ENCODE measurements around the gene INPP5A. TPM values are rescaled to one million over a fixed set of nuclear protein-coding genes. Genes with fewer than 3 reads are reported as not detected.

INPP5A gene
- total and polyA plus RNA-seq, 9 of the 15 experiments (the other 6 are each of a cell fraction or from before 2014, with no cell fraction given): 0.66 to 11.6 (median 7.7) TPM

DNA sequence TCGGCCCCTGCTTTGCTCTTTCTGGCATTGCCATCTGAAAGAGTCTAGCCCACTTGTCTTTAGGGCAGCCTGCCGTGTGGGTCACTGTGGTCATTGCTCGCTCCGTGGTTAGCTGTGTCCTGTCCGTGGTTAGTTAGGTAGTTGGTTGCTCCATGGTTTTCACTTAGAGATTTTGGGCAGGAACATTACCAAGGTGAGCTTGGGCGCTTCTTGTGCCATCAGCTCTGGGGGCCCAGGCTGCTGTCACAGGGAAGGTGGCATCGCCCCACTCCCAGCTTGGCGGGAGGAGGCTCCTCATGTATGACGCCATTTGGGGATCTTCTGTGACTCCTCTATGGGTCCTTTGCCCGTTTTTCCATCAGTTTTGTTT is 53.1 kb downstream of the INPP5A start:
- no peak overlapping the region for H3K4me2 ChIP-seq (ENCODE audit: insufficient read depth, low read length)
- no peak overlapping the region for H2AFZ ChIP-seq (ENCODE audit: low read depth, low read length)
- no peak overlapping the region for H3K9ac ChIP-seq (ENCODE audit: insufficient read depth in 1 of 2, low read depth in 2 of 2, low read length in 2 of 2)
- H3K4me1 ChIP-seq (replicated peaks in 1 of 2; ENCODE audit: control insufficient read depth in 2 of 2, insufficient read depth in 2 of 2, low read length in 2 of 2): peaks cover 0 to 31% of the 10 kb centered on the region in 2 experiments; a peak in 3 of 5 replicates
- intact Hi-C loops (cut with micrococcal nuclease): no loop called here
- no peaks in the 10 kb centered on the region for H3K9me3 ChIP-seq (replicated peaks; ENCODE audit: control insufficient read depth, insufficient read depth, low read depth, low read length)
- TF ChIP-seq TAF9B (IDR thresholded peaks at IDR 0.05; ENCODE audit: partially characterized antibody) (no peak), CBFA2T2 (conservative IDR thresholded peaks at IDR 0.05) (no peak), NFIC (IDR thresholded peaks at IDR 0.05) (no peak), NFE2L1 (tag; IDR thresholded peaks at IDR 0.05; ENCODE audit: borderline replicate concordance, low read depth) (no peak), TAF15 (IDR thresholded peaks at IDR 0.05; ENCODE audit: low read depth, low read length) (no peak), MTA3 (IDR thresholded peaks at IDR 0.05; ENCODE audit: borderline replicate concordance) (no peak), NCOA4 (IDR thresholded peaks at IDR 0.05; ENCODE audit: partially characterized antibody) (no peak), HDAC6 (IDR thresholded peaks at IDR 0.05; ENCODE audit: low read depth, low read length) (no peak), GATAD2A (IDR thresholded peaks at IDR 0.05) (no peak), NCOR1 (IDR thresholded peaks at IDR 0.05) (no peak), MED1 (CRISPR knock-in tag; IDR thresholded peaks at IDR 0.05; ENCODE audit: borderline replicate concordance) (no peak)
- TF ChIP-seq, protein P1, sequence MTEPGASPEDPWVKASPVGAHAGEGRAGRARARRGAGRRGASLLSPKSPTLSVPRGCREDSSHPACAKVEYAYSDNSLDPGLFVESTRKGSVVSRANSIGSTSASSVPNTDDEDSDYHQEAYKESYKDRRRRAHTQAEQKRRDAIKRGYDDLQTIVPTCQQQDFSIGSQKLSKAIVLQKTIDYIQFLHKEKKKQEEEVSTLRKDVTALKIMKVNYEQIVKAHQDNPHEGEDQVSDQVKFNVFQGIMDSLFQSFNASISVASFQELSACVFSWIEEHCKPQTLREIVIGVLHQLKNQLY (CRISPR knock-in tag; conservative IDR thresholded peaks at IDR 0.05): no peak
- ChIA-PET CTCF (ENCODE audit: low intra/inter-chr PET ratio) (no interaction called here), POLR2A (interaction anchor here (0.6 to 0.8 kb wide), 2 partner anchors 24 to 26 kb away, joined by 3 read pairs; no protein-coding TSS in a partner anchor)
- no peak overlapping the region for H3K4me3 ChIP-seq
- no peaks in the 10 kb centered on the region for H3K36me3 ChIP-seq (ENCODE audit: control insufficient read depth, insufficient read depth, low read length)
- no peak for ATAC-seq
- H4K20me1 ChIP-seq (replicated peaks; ENCODE audit: control insufficient read depth, insufficient read depth, low read length): no peaks in the 10 kb centered on the region
- WGBS (ENCODE audit: insufficient coverage, low coverage, missing lambda C conversion rate): 58% methylated on average over 9 of the region's 10 CpGs
- H3K27me3 ChIP-seq (ENCODE audit: control insufficient read depth in 2 of 2, insufficient read depth in 2 of 2, low read length in 2 of 2): no peaks in the 10 kb centered on the region
- in situ Hi-C loops (cut with MboI): no loop called here
- H3K9me1 ChIP-seq (ENCODE audit: control insufficient read depth, insufficient read depth, low read length): no peaks in the 10 kb centered on the region
- no peaks in the 10 kb centered on the region; the same call in 2 of the 3 replicates for H3K79me2 ChIP-seq (ENCODE audit: control insufficient read depth, insufficient read depth, low read length)
- no peak overlapping the region for H3K27ac ChIP-seq (ENCODE audit: extremely low read depth, low read depth, low read length)
- no TSS peak for BruUV-seq (replicated peaks)
- no peak for FAIRE-seq
- no peak for DNase-seq (ENCODE audit: extremely low read depth in 1 of 4, low spot score in 3 of 4)

Data from K562 (cell line).